GM18868 (cell line): ENCODE results near the gene C2CD4D.
A peak's percentile ranks its signal among the peaks of the same experiment; 100 is the strongest.
"Not testable (repeated sequence)": the region's sequence is repeated elsewhere in the genome, so short reads cannot be mapped to it uniquely, and the experiment has no call there.

Experiments used
- ATAC-seq: cut with Tn5 transposase; IDR thresholded peaks from one replicate; pipeline ENCODE4 v1.9.1; 2021; ENCODE audit warnings: mild to moderate bottlenecking, moderate library complexity; ENCODE audit not compliant: unreplicated experiment

C2CD4D gene

DNA sequence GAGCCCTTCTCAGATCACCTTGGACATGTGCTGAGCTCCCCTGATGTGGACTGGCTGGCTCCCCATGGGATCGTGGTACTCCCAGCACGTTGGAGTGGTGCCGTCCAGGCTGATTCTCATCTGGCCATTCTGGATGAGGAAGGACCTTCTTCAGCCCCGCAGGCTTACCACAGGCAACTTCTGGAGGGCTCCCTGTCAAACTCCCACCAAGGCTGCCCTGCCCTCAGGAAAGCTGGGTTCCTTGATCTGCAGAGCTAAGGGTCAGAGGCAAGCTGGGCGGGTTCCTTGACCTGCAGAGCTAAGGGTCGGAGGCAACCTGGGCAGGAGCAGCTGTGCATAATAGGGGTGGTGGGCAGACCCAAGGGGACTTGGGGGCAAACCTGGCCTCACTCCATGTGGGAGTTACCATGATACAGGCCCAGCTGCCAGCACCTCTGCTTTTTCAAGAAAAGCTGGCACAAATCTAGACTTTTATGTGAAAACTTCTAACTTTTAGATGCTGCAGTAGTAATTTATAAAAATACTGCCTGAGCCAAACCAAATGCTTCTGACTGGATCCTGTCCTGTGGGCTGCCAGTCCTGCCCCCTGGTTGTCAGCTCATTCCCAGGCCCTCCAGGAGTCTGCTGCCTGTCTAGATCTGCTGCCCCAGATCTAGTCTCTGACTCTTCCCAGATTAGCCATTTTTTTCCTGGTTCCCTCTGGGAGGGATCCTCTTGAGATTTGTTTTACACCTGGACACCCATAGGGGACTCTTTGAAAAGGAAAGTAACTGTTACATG, 19.5 kb upstream of the C2CD4D start:
- ATAC-seq, result no peak

DNA sequence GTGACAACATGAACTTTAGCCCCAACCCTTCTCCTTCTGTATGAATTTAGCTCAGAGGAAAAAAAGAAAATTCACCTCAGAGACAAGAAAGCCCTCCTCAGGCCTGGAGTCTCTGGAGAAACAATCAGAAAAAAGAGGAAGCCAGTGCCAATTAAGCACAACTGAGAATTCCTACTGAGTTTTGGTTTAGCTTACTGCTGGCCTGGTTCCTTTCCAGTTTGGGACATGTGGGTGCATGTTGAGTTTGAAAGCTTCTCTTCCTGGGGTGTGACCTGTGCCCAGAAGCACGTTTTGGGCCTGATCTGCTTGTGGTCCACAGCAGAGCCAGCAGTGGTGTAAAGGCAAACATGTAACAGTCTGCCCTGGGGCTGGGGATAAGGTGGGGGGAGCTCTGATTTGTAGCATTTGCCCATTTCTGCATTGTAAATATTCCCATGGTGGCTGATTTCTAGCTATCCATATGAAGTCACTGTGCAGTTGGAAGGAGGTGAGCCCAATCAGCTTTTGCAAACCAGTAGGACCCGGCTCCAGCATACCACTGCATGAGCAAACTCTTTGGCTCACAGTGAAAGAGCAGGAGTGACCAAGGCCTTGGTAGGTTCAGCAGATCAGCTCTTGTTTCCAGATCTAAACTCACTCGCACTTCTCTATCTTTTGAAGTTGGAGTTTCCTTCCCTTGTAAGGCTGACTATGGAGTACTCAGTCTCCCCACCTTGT, 18.6 kb upstream of the C2CD4D start:
- ATAC-seq, result no peak

DNA sequence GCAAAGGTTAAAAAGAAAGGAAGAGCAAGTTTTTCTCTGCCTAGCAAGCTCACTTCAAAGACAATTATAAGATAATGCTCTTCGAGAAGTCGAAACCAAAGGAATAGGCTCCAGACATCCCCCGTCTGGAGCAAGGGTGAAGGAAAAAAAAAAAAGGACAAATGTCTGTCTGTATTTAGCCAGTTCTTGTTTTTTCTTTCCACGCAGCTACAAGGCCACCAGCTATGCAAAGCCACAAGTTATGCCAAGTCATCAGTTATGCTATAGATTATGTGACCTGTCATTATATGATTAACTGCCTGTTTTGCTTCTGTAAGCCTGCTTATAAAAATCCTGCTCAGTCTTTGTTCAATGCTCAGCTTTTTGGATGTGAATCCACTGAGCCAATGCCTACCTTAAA, 16.3 kb upstream of the C2CD4D start:
- no peak for ATAC-seq

DNA sequence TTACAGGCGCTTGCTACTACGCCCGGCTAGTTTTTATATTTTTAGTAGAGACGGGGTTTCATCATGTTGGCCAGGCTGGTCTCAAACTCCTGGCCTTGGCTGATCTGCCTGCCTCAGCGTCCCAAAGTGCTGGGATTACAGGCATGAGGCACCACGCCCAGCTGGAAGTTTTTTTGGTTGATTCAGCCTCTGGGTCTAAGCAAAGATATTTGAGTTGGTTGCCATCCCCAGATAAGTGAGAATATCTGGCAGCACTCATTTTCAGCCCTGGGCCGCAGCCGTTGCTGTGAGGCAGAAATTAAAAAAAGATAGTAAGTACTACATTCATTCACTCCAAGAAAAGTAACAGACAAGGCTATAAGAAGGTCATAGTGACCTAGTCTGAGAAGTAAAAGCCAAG, 15.9 kb upstream of the C2CD4D start:
- not testable (repeated sequence) for ATAC-seq

DNA sequence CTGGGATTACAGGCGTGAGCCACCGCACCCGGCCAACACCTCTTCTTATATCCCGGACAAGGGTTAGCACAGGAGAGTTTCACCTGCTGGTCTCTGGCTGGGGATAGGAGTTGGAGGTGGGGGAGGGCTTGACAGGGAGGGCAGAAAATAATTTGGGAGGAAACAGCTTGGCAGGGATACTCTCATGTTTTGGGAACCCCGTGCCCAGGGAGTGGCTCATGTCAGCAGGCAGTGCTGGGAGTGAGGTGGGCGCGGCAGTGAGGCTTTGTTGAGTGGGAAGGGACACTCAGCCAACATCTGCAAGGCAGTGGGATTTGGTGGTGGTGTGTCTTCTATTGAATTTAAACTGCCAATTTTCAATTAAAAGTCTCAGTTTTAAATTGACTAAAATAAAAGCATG, 15.0 kb upstream of the C2CD4D start:
- no peak for ATAC-seq

DNA sequence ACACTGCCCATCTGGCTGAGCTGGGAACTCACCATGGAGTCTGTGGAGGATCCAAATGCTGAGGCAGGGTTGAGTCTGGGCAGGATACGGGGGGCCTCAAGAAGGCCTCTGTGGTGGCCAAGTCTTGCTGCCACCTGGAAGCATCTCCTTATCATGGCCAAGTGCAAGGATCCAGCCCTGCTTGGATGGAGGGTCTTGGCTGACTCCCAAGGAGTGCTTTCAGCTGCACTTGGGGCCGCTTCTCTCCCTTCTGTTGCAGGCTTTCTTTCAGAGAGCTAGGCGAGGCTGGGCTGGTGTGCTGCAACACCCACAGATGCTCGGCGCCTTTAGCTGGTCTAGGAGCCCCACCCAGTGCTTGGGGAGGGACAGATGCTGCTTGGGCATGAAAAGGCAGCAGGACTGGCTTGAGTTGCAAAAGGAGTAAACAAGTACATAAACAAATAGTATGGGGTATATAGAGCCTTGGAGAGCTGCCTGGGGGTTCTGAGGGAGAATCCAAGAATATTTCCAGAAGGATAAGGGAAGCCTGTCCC, 13.9 kb upstream of the C2CD4D start, which contains the start of gene THEM5:
THEM5 (minus strand) TSS at position 302 of the 533 bp plus-strand sequence; CDS start at position 155, 147 bp downstream.
- no peak for ATAC-seq

DNA sequence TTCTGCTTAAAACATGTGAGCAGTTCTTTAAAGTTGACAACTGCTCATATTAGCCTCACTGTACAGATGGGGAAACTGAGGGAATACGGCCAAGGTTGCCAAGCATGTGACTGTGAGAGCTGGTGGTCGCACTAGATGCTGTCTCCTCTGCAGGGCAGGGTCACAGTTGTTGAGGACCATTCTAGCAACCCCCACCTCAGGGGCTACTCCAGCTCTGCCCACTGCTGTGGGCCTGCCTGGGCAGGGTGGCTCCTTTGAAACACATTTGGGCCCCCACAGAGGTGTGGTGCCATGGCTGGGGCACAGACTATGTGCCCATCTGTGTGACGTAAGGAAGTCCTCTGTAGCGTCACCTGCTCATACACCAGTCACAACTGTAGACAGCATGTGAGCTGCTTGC, 13.1 kb upstream of the C2CD4D start:
- ATAC-seq, result no peak

DNA sequence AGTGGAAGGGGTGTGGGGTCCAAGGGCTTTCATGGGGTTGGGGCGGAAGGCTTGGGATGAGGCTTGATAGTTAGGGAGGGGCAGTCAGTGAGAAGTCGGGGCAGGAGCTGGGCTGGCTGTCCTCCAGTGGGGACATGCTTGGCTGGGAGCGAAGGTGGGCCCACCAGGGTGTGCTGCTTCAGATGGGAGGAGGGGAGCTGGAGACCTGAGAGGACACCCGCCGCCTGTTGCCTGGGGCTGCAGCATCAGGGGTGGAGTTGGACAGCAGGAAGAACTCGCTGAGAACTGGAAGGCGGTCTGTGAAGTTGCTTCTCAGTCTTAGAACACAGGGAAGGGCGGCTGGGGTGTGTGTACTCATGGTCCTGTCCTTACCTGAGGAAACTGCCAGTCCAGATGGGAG, 12.3 kb upstream of the C2CD4D start:
- no peak for ATAC-seq

DNA sequence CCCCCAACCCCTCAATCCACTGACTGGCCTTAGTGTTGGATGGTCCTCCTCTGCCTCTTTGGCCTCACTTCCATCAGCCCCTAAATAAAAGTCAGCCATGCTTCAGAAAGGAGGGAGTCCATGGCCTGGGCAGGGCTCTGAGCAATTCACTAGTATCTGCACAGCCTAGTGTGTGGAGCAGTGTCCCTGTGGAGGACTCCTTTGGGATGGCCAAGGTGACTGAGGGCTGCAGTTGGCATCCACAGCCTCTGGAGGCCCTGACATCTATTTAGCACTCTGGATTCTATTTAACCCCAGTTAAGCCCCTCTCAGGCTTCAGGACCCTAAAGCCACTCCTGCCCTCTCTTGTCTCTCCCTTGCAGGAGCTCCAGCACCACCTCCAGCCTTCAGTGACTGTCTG, 10.3 kb upstream of the C2CD4D start:
- ATAC-seq, result no peak

DNA sequence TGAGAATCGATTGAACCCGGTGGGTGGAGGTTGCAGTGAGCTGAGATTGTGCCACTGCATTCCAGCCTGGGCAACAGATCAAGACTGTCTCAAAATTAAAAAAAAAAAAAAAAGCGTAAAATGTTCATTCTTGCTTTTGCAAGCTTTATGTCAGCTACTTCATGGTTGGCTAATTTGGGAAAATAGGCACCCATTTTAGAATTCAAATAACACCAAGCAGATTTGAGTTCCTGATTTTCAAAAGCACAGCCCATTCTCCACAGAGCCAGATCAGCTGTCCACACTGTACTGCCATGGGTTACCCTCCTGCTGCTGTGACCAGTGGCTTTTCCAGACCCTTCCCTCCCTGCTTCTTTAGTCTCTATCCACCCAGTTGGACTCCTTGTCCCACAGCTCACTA, 9.5 kb upstream of the C2CD4D start:
- ATAC-seq, result no peak

DNA sequence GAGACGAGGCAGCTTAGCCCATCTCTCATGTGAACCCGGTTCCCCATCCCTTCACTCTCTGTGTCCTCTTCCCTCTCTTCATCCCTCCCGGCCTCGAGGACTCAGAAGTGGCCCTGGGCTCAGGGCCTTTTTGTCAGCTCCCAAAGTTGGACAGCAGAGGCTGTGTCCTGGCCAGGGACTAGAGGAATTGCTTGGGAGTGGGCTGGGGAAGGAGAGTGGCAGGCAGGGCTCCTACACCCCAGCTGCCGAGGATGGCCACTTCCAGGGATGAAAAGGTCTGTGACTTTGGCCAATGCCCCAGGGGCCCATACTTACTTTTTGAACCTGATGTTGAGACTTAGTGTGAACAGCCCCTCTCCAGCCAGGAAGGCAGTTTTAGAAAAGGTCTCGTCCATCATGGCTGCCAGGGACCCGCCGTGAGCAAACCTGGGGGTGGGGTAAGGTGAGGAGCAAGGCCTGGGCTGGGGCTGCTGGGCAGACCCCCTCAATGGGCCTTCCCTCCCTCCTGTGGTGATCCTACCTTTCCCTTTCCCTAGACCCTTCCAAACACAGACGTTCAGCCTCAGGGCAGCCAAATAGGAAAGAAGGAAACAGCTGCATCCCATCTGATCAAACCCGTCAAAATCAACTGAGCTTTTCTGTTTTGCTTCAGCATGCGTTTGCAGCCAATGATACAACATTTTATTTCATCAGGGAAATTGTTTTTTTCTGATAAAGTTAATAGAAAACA, 8.4 kb upstream of the C2CD4D start:
- no peak for ATAC-seq

DNA sequence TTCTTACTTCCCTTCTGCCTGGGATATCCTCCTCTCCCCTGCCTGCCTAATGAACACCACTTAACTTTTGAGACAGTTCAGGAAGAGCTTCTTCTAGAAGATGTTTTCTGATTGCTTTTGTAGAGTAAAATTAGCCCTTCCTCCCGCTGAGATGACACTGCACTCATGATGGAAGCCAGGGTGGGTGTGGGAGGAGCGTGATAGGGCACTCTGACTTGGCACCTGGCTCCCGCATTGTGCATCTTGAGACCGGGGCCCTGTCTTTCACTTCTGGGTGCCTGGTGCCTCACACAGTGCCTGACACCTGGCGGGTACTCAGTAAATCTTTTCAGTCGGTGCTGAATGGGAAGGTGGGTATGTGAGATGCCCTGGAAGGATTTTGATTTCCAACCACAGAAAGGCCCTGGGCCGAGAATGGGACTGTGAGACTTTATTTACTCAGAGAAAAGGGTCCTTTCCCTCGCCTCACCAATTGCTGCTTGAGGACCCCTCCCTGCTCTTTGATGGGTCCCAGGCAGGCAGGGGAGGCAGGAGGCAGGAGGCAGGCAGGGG, 7.1 kb upstream of the C2CD4D start:
- no peak for ATAC-seq

DNA sequence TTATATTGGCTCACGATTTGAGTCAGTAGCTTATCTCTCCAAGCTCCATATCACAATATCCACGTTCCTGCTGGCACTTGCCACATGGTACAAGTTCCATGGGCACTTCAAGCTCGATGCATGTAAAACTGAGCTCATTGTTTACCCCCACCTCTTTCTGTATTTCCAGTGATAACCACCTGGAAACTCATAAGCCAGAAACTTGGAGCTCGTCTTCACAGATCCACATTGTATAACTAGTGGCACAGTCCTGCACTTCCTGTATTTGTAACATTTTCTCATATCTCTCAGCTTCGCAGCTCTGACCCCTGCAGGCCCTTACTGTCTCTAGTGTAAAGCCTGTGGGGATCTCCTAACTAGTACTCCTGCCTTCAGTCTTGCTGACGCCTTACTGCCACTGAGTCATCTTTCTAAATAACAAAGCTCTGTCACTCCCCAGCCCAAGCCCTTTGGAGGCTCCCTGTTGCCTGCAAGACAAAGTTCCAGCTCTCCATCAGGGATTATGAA, 6.5 kb upstream of the C2CD4D start:
- peak; percentile 40 for ATAC-seq

DNA sequence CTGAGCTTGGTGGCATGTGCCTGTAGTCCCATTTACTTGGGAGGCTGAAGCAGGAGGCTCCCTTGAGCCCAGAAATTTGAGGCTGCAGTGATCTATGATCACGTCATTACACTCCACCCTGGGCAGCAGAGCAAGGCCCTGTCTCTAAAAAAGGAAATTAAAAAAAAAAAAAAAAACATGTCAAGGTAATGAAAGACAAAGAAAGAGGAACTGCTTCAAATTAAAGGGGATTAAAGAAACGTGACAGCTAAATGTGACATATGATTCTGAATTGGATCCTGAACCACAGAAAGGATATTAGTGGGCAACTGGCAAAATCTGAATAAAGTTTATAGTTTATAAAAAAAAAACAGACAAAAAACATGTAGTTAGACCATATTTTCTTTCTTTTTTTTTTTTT, 3.8 kb upstream of the C2CD4D start:
- ATAC-seq, result no peak

DNA sequence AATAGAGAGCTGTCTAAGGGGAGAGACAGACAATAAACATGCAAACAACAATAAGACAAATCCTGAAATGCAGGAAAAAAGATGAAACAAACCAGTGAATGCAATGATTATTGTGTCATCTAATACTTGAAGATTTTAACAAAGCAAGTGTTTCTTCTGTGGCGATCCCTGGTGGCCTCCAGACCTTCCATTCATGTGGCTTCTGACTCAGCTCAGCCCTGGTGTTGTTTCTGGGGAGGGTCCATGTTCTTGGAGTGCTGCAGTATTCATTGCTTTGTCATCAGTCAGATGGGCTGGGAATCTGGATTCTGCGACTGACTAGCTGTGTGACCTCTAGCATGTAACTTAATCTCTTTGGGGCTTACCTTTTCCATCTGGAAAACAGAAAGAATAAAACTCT, 1.5 kb upstream of the C2CD4D start:
- no peak for ATAC-seq

DNA sequence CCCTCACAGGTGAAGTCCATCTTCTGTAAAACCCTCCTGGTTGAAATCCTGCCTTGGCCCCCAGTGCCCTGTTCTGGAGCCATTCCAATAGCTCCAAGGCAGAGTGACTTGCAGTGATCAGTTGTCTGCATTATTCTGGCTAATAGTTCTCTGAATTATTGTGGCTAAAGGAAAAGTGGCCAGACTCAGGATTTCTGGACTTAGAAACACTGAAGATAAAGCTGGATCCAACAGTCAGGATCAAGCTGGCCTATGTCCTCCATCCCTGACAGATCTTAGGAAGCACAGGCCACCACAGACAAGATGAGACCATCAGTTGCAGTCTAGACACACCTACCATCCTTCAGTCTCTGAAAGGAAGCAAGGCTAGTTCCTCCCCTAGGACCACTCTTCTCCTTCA, 801 bp upstream of the C2CD4D start:
- no peak for ATAC-seq

DNA sequence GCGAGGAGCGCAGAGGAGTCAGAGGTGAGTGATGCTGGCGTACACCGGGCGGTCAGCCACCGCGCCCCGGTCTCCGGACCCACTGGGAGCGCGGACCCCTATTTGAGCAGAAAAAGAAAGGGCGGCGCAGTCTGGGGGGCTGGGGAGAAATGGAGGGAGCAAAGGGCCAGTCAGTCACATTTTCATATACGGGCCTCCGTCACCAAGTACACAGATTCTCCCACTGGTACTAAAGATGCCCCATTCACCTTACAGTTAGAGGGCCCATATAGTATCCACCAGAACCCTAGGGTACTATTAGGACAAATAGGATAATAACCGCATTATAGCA, 573 bp downstream of the C2CD4D start:
- ATAC-seq, result no peak

DNA sequence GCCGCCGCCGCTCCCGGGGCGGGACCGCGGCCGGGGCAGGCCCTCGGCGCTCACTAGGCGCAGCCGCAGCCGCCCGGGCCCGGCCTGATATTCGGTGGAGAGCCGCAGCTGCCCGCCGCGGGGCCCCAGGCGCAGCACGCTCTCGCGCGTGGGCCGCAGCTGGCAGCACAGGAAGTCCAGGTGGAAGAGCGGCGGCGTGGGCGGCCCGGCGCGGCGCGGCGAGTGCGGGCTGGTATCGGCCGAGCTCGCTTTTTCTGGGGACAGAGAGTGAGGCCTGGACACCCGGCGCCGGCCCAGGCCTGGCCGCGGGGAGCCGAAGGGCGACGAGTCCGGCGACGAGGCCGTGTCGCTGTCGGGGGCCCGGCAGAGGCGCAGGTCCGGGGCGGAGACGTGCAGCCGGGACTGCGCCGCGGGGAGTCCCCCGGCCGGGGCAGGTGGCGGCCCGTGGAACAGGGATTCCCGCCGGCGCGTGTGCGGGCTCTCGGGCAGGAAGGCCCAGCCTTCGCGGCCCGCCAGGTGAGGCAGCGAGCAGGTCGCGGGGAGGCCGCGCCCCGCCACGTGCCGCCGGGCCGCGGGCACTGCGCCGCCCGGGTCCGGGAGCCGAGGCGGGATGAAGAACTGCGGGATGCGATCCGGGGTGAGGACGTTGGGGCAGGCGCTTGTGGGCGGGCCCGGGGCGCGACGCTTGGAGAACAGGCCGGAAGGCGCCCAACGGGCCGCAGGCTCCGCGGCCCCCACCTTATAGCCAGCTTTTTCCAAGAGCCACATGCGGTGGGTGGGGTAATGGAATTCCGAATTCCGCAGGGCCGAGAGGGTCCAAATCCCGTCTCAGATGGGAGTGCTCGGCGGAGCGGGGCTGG, 1.2 kb downstream of the C2CD4D start:
- ATAC-seq, result no peak

DNA sequence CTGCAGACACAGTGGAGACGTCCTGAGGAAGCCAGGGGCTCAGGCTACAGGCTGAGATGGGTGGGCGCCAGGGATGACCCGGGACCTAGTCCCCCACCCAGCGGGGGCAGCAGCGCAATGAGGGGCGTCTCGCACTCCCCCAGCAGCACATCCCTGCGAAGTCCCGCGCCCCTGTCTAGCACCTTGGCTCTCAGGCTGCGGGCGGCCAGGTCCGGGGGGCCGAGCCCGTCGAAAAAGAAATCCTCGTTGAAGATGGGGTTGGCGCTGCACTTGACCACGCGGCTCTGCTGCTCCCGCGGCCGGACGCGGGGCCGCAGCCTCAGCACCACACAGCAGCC, 1.8 kb downstream of the C2CD4D start:
- no peak for ATAC-seq

DNA sequence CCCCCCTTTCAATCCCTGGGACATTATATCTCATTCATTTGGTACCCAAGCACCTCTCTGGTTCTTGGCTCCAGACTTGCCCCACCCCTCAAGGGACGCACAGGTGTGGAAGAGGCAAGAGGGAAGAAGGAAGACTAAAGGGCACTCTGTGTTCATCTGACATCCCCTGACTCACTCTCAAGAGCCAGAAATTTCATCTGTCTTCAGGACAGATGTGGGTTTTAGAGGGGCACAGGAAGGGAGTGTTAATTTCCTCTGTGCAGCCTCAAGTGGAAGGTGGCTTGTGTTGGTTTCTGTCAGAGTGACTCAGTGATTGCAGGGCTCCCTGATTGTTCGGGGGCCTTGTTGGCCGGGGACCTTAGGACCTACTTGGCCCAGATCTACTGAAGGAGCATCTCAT, 2.4 kb downstream of the C2CD4D start:
- ATAC-seq, result no peak
